ENCODE data around the gene SV2B. TPM values are rescaled to one million over a fixed set of nuclear protein-coding genes. Genes with fewer than 3 reads are reported as not detected.

Gene SV2B
- total RNA-seq, 2 experiments from 2014 or later: not detected

- Mint-ChIP-seq H3K4me3 (no peak overlapping the region), H3K27me3 (no peaks in the 10 kb centered on the region), H3K9me3 (no peaks in the 10 kb centered on the region), H3K27ac (no peak overlapping the region), H3K36me3 (ENCODE audit: low read depth) (no peaks in the 10 kb centered on the region), H3K4me1 (ENCODE audit: low read depth) (peaks cover 74% of the 10 kb centered on the region)
- ChIA-PET CTCF (interaction anchor here (1.3 kb wide), 1 partner anchor 398 kb away, joined by 3 read pairs; no protein-coding TSS in a partner anchor), POLR2A (no interaction called here)
- peak in 1 of 14 experiments; percentile 28 for DNase-seq
- TF ChIP-seq, protein P1, sequence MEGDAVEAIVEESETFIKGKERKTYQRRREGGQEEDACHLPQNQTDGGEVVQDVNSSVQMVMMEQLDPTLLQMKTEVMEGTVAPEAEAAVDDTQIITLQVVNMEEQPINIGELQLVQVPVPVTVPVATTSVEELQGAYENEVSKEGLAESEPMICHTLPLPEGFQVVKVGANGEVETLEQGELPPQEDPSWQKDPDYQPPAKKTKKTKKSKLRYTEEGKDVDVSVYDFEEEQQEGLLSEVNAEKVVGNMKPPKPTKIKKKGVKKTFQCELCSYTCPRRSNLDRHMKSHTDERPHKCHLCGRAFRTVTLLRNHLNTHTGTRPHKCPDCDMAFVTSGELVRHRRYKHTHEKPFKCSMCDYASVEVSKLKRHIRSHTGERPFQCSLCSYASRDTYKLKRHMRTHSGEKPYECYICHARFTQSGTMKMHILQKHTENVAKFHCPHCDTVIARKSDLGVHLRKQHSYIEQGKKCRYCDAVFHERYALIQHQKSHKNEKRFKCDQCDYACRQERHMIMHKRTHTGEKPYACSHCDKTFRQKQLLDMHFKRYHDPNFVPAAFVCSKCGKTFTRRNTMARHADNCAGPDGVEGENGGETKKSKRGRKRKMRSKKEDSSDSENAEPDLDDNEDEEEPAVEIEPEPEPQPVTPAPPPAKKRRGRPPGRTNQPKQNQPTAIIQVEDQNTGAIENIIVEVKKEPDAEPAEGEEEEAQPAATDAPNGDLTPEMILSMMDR (IDR thresholded peaks at IDR 0.05): no peak
- no peak for ATAC-seq (ENCODE audit: poor library complexity)
- no peak overlapping the region for H3K27ac ChIP-seq (ENCODE audit: low read depth in 1 of 2, low read length in 2 of 2)
- no peaks in the 10 kb centered on the region for H3K9me3 ChIP-seq (ENCODE audit: control insufficient read depth in 1 of 2, insufficient read depth in 1 of 2, low read length in 2 of 2)
- H3K36me3 ChIP-seq (ENCODE audit: insufficient read depth, low read length): no peaks in the 10 kb centered on the region
- intact Hi-C loops (cut with DNase I, micrococcal nuclease): loop anchor here (10.0 kb wide), 3 partner anchors 466 to 1406 kb away; partner anchors contain the start of gene SLCO3A1 (in 1 of the 2)
- peaks cover 58% of the 10 kb centered on the region for H3K4me1 ChIP-seq (ENCODE audit: insufficient read depth, low read length)
- H3K27me3 ChIP-seq (ENCODE audit: control insufficient read depth in 1 of 2, insufficient read depth in 2 of 2, low read length in 2 of 2): no peaks in the 10 kb centered on the region
- H3K4me3 ChIP-seq (ENCODE audit: low read length): no peak overlapping the region
These were observed 208.8 kb downstream of the SV2B start for GRCh38 chr15:91308855-91309254.

DNA sequence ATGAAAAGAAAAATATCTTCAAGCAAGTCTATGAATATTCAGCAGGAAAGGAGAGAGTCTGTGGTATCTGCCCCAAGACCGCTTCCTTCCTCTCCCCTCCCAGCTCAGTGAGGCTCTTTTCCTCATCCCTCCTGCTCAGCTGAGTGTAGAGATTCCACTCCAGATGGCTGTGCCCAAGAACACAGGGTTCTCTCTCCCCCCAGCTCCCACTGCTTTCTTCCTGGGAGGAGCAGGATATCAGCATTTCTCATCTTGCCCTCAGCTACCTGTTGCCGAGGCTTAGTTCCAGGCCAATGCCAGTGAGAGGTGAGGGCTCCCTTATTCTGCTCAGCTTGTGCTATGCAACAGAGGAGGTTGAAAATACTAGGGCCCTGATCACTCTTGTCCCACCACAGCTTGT is 211.9 kb downstream of the SV2B start:
- Histone ChIP-seq H3K4me3 (ENCODE audit: low read length) (no peak overlapping the region), H3K27ac (ENCODE audit: low read depth in 1 of 2, low read length in 2 of 2) (no peak overlapping the region), H3K27me3 (ENCODE audit: control insufficient read depth in 1 of 2, insufficient read depth in 2 of 2, low read length in 2 of 2) (no peaks in the 10 kb centered on the region), H3K9me3 (ENCODE audit: control insufficient read depth in 1 of 2, insufficient read depth in 1 of 2, low read length in 2 of 2) (peaks cover 0 to 5% of the 10 kb centered on the region in 2 experiments), H3K4me1 (ENCODE audit: insufficient read depth, low read length) (peaks cover 58% of the 10 kb centered on the region), H3K36me3 (ENCODE audit: insufficient read depth, low read length) (no peaks in the 10 kb centered on the region)
- Mint-ChIP-seq H3K9me3 (no peaks in the 10 kb centered on the region), H3K4me1 (ENCODE audit: low read depth) (peaks cover 67% of the 10 kb centered on the region), H3K27me3 (no peaks in the 10 kb centered on the region), H3K36me3 (ENCODE audit: low read depth) (no peaks in the 10 kb centered on the region), H3K4me3 (peak overlapping the region; percentile 74), H3K27ac (peak overlapping the region; percentile 43)
- ATAC-seq (ENCODE audit: poor library complexity) (peak; percentile 67), DNase-seq (peak in 7 of 14 experiments; percentile 11 to 84 (median 34))
- intact Hi-C loops (cut with DNase I, micrococcal nuclease): no loop called here
- TF ChIP-seq, protein P1 (IDR thresholded peaks at IDR 0.05): no peak
- CTCF ChIA-PET: interaction anchor here (1.0 kb wide), 1 partner anchor 9 kb away, joined by 5 read pairs; no protein-coding TSS in a partner anchor
- POLR2A ChIA-PET: interaction anchor here (0.9 kb wide), 1 partner anchor 394 kb away, joined by 3 read pairs; no protein-coding TSS in a partner anchor

GRCh38 chr15:91316126-91316525 is 216.1 kb downstream of the SV2B start:
- TF ChIP-seq, protein P1 (IDR thresholded peaks at IDR 0.05): no peak
- H3K4me3 Mint-ChIP-seq: no peak overlapping the region
- H3K9me3 ChIP-seq (ENCODE audit: control insufficient read depth in 1 of 2, insufficient read depth in 1 of 2, low read length in 2 of 2): peaks cover 0 to 5% of the 10 kb centered on the region in 2 experiments
- peaks cover 51% of the 10 kb centered on the region for H3K4me1 ChIP-seq (ENCODE audit: insufficient read depth, low read length)
- H3K36me3 Mint-ChIP-seq (ENCODE audit: low read depth): no peaks in the 10 kb centered on the region
- intact Hi-C loops (cut with DNase I, micrococcal nuclease): no loop called here
- H3K36me3 ChIP-seq (ENCODE audit: insufficient read depth, low read length): no peaks in the 10 kb centered on the region
- peak overlapping the region; percentile 24 for H3K27ac Mint-ChIP-seq
- CTCF ChIA-PET: no interaction called here
- no peaks in the 10 kb centered on the region for H3K27me3 Mint-ChIP-seq
- peak; percentile 39 for ATAC-seq (ENCODE audit: poor library complexity)
- peaks cover 71% of the 10 kb centered on the region for H3K4me1 Mint-ChIP-seq (ENCODE audit: low read depth)
- H3K27me3 ChIP-seq (ENCODE audit: control insufficient read depth in 1 of 2, insufficient read depth in 2 of 2, low read length in 2 of 2): no peaks in the 10 kb centered on the region
- POLR2A ChIA-PET: no interaction called here
- DNase-seq: peak in 5 of 14 experiments; percentile 5 to 77 (median 33)
- H3K9me3 Mint-ChIP-seq: no peaks in the 10 kb centered on the region
- no peak overlapping the region for H3K27ac ChIP-seq (ENCODE audit: low read depth in 1 of 2, low read length in 2 of 2)
- H3K4me3 ChIP-seq (ENCODE audit: low read length): no peak overlapping the region

Measured in CD4-positive, alpha-beta T cell (primary cell).